ENCODE measurements around the gene SAMD14.

GRCh38 chr17:50075446-50076032 is 54.4 kb downstream of the SAMD14 start:
- TF ChIP-seq CTCF (IDR thresholded peaks at IDR 0.05) (no peak), JUN (IDR thresholded peaks at IDR 0.05) (no peak), RAD21 (conservative IDR thresholded peaks at IDR 0.05 in 1 of 2, IDR thresholded peaks at IDR 0.05 in 1 of 2) (no peak), JUNB (IDR thresholded peaks at IDR 0.05) (no peak), KDM1A (IDR thresholded peaks at IDR 0.05; ENCODE audit: low read depth) (no peak), POLR2A (IDR thresholded peaks at IDR 0.05; ENCODE audit: low read length) (no peak), EP300 (IDR thresholded peaks at IDR 0.05) (no peak), ZFP36 (IDR thresholded peaks at IDR 0.05; ENCODE audit: borderline replicate concordance, partially characterized antibody) (no peak), SREBF2 (IDR thresholded peaks at IDR 0.05) (no peak), MAX (IDR thresholded peaks at IDR 0.05) (no peak), FOXS1 (CRISPR knock-in tag; IDR thresholded peaks at IDR 0.05) (no peak), ESRRA (IDR thresholded peaks at IDR 0.05; ENCODE audit: borderline replicate concordance, low read length) (no peak)
- TF ChIP-seq, protein P1, sequence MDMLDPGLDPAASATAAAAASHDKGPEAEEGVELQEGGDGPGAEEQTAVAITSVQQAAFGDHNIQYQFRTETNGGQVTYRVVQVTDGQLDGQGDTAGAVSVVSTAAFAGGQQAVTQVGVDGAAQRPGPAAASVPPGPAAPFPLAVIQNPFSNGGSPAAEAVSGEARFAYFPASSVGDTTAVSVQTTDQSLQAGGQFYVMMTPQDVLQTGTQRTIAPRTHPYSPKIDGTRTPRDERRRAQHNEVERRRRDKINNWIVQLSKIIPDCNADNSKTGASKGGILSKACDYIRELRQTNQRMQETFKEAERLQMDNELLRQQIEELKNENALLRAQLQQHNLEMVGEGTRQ (IDR thresholded peaks at IDR 0.05), result no peak

All from A549 (cell line).